T-helper 1 cell (primary cell): ENCODE data around the gene MBD3L5.
A peak's percentile ranks its signal among the peaks of the same experiment; 100 is the strongest.
"Not testable (repeated sequence)": the region's sequence is repeated elsewhere in the genome, so short reads cannot be mapped to it uniquely, and the experiment has no call there.

Experiments used
- DNase-seq, 5 donors: peaks; one replicate each; pipeline ENCODE4 v3.0.0-alpha.2; 2012 to 2020
- total RNA-seq, 4 donors: gene quantifications; one replicate each; lab custom pipeline; 2026; lab: John Stamatoyannopoulos, UW

The MBD3L5 gene
- 0 reads per million in 4 donors for total RNA-seq

GRCh38 chr19:7030278-7030677, at the start of gene MBD3L5:
Gene MBD3L5 (plus strand): TSS chr19:7030578. CDS start chr19:7030612, 34 bp downstream.
- DNase-seq = not testable (repeated sequence)

- no peak for DNase-seq
Measured at GRCh38 chr19:6983448-6983847, 46.9 kb upstream of the MBD3L5 start.

- no peak for DNase-seq
Measured at GRCh38 chr19:6987850-6988249, 42.5 kb upstream of the MBD3L5 start.

GRCh38 chr19:6988257-6988656, 42.1 kb upstream of the MBD3L5 start:
- DNase-seq = no peak

- DNase-seq = no peak
Measured at GRCh38 chr19:6995054-6995453, 35.3 kb upstream of the MBD3L5 start.

- DNase-seq = no peak
Measured at GRCh38 chr19:6996810-6997209, 33.6 kb upstream of the MBD3L5 start.

- no peak for DNase-seq
Measured at GRCh38 chr19:6997679-6998445, 32.5 kb upstream of the MBD3L5 start.

- no peak for DNase-seq
Measured at GRCh38 chr19:6999933-7000332, 30.4 kb upstream of the MBD3L5 start.

- DNase-seq = no peak
Measured at GRCh38 chr19:7000333-7000732, 30.0 kb upstream of the MBD3L5 start.

GRCh38 chr19:7000816-7001215, 29.6 kb upstream of the MBD3L5 start:
- no peak for DNase-seq

- DNase-seq = peak in 1 of 5 donors; percentile 39
Measured at GRCh38 chr19:7004313-7004931, 26.0 kb upstream of the MBD3L5 start.

GRCh38 chr19:7006135-7006704, 24.2 kb upstream of the MBD3L5 start:
- no peak for DNase-seq

GRCh38 chr19:7007859-7008258, 22.5 kb upstream of the MBD3L5 start:
- DNase-seq = no peak

- no peak for DNase-seq
Measured at GRCh38 chr19:7010722-7011593, 19.4 kb upstream of the MBD3L5 start.

- DNase-seq = no peak
Measured at GRCh38 chr19:7013678-7014077, 16.7 kb upstream of the MBD3L5 start.

- no peak for DNase-seq
Measured at GRCh38 chr19:7018828-7019227, 11.6 kb upstream of the MBD3L5 start.

GRCh38 chr19:7021331-7021730, 9.0 kb upstream of the MBD3L5 start, which contains the start of gene MBD3L2B:
Gene MBD3L2B (minus strand): TSS chr19:7021431. CDS start chr19:7021397, 34 bp downstream.
- not testable (repeated sequence) for DNase-seq

GRCh38 chr19:7028790-7029189, 1.6 kb upstream of the MBD3L5 start:
- not testable (repeated sequence) for DNase-seq

- DNase-seq = not testable (repeated sequence)
Measured at GRCh38 chr19:7040079-7040478, 9.7 kb downstream of the MBD3L5 start, which contains the start of gene MBD3L4. Gene MBD3L4 (minus strand): TSS chr19:7040179. CDS start chr19:7040144, 35 bp downstream.

- DNase-seq = not testable (repeated sequence)
Measured at GRCh38 chr19:7041563-7041962, 11.2 kb downstream of the MBD3L5 start.

- not testable (repeated sequence) for DNase-seq
Measured at GRCh38 chr19:7049021-7049420, 18.6 kb downstream of the MBD3L5 start, which contains the start of gene MBD3L2. Gene MBD3L2 (plus strand): TSS chr19:7049321. CDS start chr19:7049374, 53 bp downstream.

- DNase-seq = not testable (repeated sequence)
Measured at GRCh38 chr19:7051421-7051820, 21.0 kb downstream of the MBD3L5 start.
